ENCODE measurements around the gene TYROBP. TPM values are rescaled to one million over a fixed set of nuclear protein-coding genes. Genes with fewer than 3 reads are reported as not detected.

The TYROBP gene
- total RNA-seq, 1 experiment from 2014 or later: not detected

GRCh38 chr19:35931161-35931873 is 23.2 kb upstream of the TYROBP start:
- peak overlapping the region; percentile 35 for H3K4me3 ChIP-seq (ENCODE audit: low read depth, low read length, poor library complexity, severe bottlenecking)
- BruUV-seq (replicated peaks): no TSS peak
- intact Hi-C loops (cut with micrococcal nuclease; ENCODE audit: unreplicated experiment): loop anchor here (1.0 to 10.0 kb wide), 3 partner anchors 32 to 187 kb away; partner anchors contain the start of genes IGFLR1, LIN37, PSENEN and U2AF1L4
- POLR2A ChIA-PET (ENCODE audit: low non-redundant PET): no interaction called here
- CTCF ChIA-PET: interaction anchor here (0.6 to 1.2 kb wide), 6 partner anchors 28 to 222 kb away, joined by 3 to 15 read pairs (median 4); no protein-coding TSS in a partner anchor
- no peaks in the 10 kb centered on the region for H3K9me3 ChIP-seq (ENCODE audit: low read depth, low read length, poor library complexity, severe bottlenecking)
- peaks cover 7% of the 10 kb centered on the region for H3K4me1 ChIP-seq (ENCODE audit: insufficient read depth, low read length, poor library complexity, severe bottlenecking)
- TF ChIP-seq CTCF (conservative IDR thresholded peaks at IDR 0.05; ENCODE audit: low read depth, low read length) (peak; percentile 96), EZH2 (IDR thresholded peaks at IDR 0.05; ENCODE audit: borderline replicate concordance, low read depth, low read length, poor library complexity, severe bottlenecking) (no peak)
- H3K36me3 ChIP-seq (ENCODE audit: insufficient read depth, low read length, poor library complexity, severe bottlenecking): no peaks in the 10 kb centered on the region
- peak overlapping the region; percentile 43 for H3K27ac ChIP-seq (ENCODE audit: low read depth, low read length, poor library complexity, severe bottlenecking)
- no peaks in the 10 kb centered on the region for H3K27me3 ChIP-seq (replicated peaks; ENCODE audit: insufficient read depth, low read depth, low read length, poor library complexity)
- peak; percentile 100 for DNase-seq (ENCODE audit: low spot score)

- TF ChIP-seq CTCF (conservative IDR thresholded peaks at IDR 0.05; ENCODE audit: low read depth, low read length): no peak
- no peak for TF ChIP-seq EZH2 (IDR thresholded peaks at IDR 0.05; ENCODE audit: borderline replicate concordance, low read depth, low read length, poor library complexity, severe bottlenecking)
- no peak for DNase-seq (ENCODE audit: low spot score)
- no TSS peak for BruUV-seq (replicated peaks)
- Histone ChIP-seq H3K4me3 (ENCODE audit: low read depth, low read length, poor library complexity, severe bottlenecking) (no peak overlapping the region), H3K27me3 (replicated peaks; ENCODE audit: insufficient read depth, low read depth, low read length, poor library complexity) (no peaks in the 10 kb centered on the region), H3K27ac (ENCODE audit: low read depth, low read length, poor library complexity, severe bottlenecking) (no peak overlapping the region), H3K36me3 (ENCODE audit: insufficient read depth, low read length, poor library complexity, severe bottlenecking) (no peaks in the 10 kb centered on the region), H3K9me3 (ENCODE audit: low read depth, low read length, poor library complexity, severe bottlenecking) (no peaks in the 10 kb centered on the region), H3K4me1 (ENCODE audit: insufficient read depth, low read length, poor library complexity, severe bottlenecking) (peaks cover 4% of the 10 kb centered on the region)
- intact Hi-C loops (cut with micrococcal nuclease; ENCODE audit: unreplicated experiment): loop anchor here (10.0 kb wide), 1 partner anchor 185 kb away; the partner anchor contains the start of genes IGFLR1, LIN37, PSENEN and U2AF1L4
- POLR2A ChIA-PET (ENCODE audit: low non-redundant PET): interaction anchor here (0.9 kb wide), 1 partner anchor 60 kb away, joined by 10 read pairs; no protein-coding TSS in a partner anchor
- CTCF ChIA-PET: no interaction called here
Observed at GRCh38 chr19:35929876-35930275, 21.8 kb upstream of the TYROBP start.

- intact Hi-C loops (cut with micrococcal nuclease; ENCODE audit: unreplicated experiment): no loop called here
Observed at GRCh38 chr19:35928507-35928906, 20.4 kb upstream of the TYROBP start.

More at GRCh38 chr19:35928507-35928906, 20.4 kb upstream of the TYROBP start:
- H3K27me3 ChIP-seq (replicated peaks; ENCODE audit: insufficient read depth, low read depth, low read length, poor library complexity): no peaks in the 10 kb centered on the region
- ChIA-PET POLR2A (ENCODE audit: low non-redundant PET) (no interaction called here), CTCF (no interaction called here)
- DNase-seq (ENCODE audit: low spot score): no peak
- no peaks in the 10 kb centered on the region for H3K9me3 ChIP-seq (ENCODE audit: low read depth, low read length, poor library complexity, severe bottlenecking)
- no peaks in the 10 kb centered on the region for H3K36me3 ChIP-seq (ENCODE audit: insufficient read depth, low read length, poor library complexity, severe bottlenecking)
- H3K4me3 ChIP-seq (ENCODE audit: low read depth, low read length, poor library complexity, severe bottlenecking): no peak overlapping the region
- TF ChIP-seq CTCF (conservative IDR thresholded peaks at IDR 0.05; ENCODE audit: low read depth, low read length) (no peak), EZH2 (IDR thresholded peaks at IDR 0.05; ENCODE audit: borderline replicate concordance, low read depth, low read length, poor library complexity, severe bottlenecking) (no peak)
- H3K4me1 ChIP-seq (ENCODE audit: insufficient read depth, low read length, poor library complexity, severe bottlenecking): peaks cover 4% of the 10 kb centered on the region
- BruUV-seq (replicated peaks): no TSS peak
- no peak overlapping the region for H3K27ac ChIP-seq (ENCODE audit: low read depth, low read length, poor library complexity, severe bottlenecking)
